Astrocyte (in vitro differentiated cells and primary cell): ENCODE measurements around the gene ITGB3.

Source experiments
- CTCF ChIP-seq: IDR thresholded peaks from 2 replicates; pipeline ENCODE4 v1.5.1; 2011; ENCODE audit warnings: low read depth, mild to moderate bottlenecking, inconsistent platforms, low read length, moderate library complexity; ENCODE audit not compliant: insufficient read depth
- EZH2 ChIP-seq: IDR thresholded peaks from 2 replicates; pipeline ENCODE4 v1.6.1; 2012; ENCODE audit warnings: mild to moderate bottlenecking, low read length, inconsistent platforms; ENCODE audit not compliant: insufficient read depth

GRCh38 chr17:47287639-47288038 lies 34.0 kb downstream of the ITGB3 start:
- TF ChIP-seq CTCF (no peak), EZH2 (no peak)
